ENCODE measurements around the gene CDH1. TPM values are rescaled to one million over a fixed set of nuclear protein-coding genes. Genes with fewer than 3 reads are reported as not detected.

The CDH1 gene
- total RNA-seq, 1 donor from 2014 or later, result 219 TPM

DNA sequence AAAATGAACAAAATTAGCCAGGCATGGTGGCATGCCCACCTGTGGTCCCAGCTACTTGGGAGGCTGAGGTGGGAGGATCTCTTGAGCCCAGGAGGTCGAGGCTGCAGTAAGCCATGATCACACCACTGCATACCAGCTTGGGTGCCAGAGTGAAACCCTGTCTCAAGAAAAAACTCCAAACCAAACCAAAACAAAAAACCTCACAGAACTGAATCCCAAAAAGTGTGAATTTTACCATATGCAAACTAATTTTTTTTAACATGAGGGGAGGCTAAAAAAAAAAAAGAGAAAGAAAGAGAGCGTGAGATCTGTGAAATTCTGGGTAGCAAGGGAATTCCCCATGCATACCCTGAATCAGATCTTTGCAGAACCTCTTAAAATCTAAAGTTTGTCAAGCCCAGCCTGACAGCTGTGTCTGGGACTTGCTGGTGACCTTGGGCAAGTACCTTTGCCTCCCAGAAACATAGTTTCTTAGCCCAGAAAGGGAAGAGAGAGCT lies 17.1 kb upstream of the CDH1 start:
- no peak for TF ChIP-seq CTCF (IDR thresholded peaks at IDR 0.05; ENCODE audit: unreplicated experiment)
- Mint-ChIP-seq H3K4me1 (no peaks in the 10 kb centered on the region), H3K4me3 (no peak overlapping the region), H3K27me3 (ENCODE audit: low read depth) (no peaks in the 10 kb centered on the region), H3K9me3 (no peaks in the 10 kb centered on the region), H3K36me3 (peaks cover 2% of the 10 kb centered on the region), H3K27ac (no peak overlapping the region)
- DNase-seq (ENCODE audit: low spot score in 2 of 2, unreplicated experiment in 2 of 2), result no peak

DNA sequence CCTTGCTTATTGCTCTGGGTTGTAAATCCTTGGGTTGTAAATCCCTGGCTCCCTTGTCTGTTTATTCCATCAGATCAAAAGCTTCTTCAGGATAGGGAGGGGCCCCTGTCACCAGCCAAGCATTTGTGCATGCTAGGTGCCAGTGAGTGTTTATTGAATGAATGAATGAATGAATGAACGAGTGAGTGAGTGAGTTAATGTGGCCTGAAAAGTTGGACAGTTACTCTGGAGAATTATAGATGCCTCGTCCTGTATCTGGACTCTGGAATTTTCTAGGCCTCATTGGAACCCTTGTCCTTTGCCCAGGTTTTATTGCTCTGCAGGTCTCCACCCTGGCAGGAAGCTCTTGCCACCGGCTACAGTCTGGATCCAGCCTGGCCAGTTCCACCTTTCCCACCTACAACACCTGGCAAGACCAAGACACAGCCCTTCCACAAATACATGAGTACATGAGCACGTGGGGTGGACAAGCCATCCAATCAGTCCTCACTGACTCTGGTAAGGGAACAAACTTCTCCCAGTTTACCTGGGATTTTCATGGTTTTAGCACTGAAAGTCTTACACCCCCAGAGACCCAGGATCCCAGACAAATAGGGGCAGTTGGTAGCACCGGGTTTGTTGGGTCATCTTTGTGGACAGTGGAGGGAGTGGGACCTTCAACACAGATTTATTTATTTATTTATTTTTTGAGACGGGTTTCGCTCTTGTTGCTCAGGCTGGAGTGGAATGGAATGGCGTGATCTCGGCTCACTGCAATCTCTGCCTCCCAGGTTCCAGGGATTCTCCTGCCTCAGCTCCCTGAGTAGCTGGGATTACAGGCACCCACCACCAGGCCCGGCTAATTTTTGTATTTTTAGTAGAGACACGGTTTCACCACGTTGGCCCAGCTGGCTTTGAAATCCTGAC lies 14.7 kb upstream of the CDH1 start:
- H3K4me3 Mint-ChIP-seq, result no peak overlapping the region
- DNase-seq (ENCODE audit: low spot score in 2 of 2, unreplicated experiment in 2 of 2), result no peak
- no peaks in the 10 kb centered on the region for H3K9me3 Mint-ChIP-seq
- no peaks in the 10 kb centered on the region for H3K4me1 Mint-ChIP-seq
- H3K36me3 Mint-ChIP-seq, result peaks cover 4% of the 10 kb centered on the region
- H3K27ac Mint-ChIP-seq, result no peak overlapping the region
- TF ChIP-seq CTCF (IDR thresholded peaks at IDR 0.05; ENCODE audit: unreplicated experiment), result no peak
- no peaks in the 10 kb centered on the region for H3K27me3 Mint-ChIP-seq (ENCODE audit: low read depth)

DNA sequence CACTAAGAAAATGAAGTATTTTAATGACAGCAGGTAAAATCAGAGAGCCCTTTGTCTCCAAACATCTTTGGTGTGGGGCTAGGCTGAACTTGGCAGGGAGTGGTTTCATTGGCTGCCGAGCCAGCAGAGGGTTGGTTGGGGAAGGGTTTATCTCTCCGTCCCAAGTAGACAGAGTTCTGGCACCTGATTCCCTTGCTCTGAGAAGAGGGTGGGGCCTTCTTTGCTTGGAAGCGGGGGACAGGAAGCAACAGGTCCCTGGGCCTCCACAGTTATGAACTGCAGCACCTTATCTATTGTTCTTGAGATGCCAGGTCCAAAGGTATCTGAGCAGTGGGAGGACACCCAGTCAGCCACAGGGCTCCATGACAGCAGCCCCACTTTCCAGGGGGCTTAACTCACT lies 12.3 kb upstream of the CDH1 start:
- no peak for DNase-seq (ENCODE audit: low spot score in 2 of 2, unreplicated experiment in 2 of 2)
- Mint-ChIP-seq H3K27me3 (ENCODE audit: low read depth) (no peaks in the 10 kb centered on the region), H3K9me3 (no peaks in the 10 kb centered on the region), H3K4me1 (no peaks in the 10 kb centered on the region), H3K27ac (no peak overlapping the region), H3K4me3 (no peak overlapping the region), H3K36me3 (peaks cover 4% of the 10 kb centered on the region)
- TF ChIP-seq CTCF (IDR thresholded peaks at IDR 0.05; ENCODE audit: unreplicated experiment), result no peak

DNA sequence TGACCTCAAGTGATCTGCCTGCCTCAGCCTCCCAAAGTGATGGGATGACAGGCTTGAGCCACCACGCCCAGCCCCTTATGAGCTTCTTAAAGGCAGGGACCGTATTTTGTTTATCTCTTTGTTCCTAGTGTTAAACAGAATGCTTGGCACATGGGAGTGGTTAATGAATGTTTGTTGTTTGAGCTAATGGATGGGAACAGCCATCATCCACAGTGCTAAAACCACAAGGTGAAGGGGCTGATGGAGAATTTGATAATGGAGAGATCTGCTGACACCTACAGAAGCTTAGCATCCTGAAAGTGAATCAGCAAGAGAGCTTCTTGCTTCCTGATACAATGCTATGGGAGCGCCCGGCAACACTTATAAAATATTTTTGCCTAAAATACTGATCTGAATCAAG lies 8.6 kb upstream of the CDH1 start:
- H3K4me3 Mint-ChIP-seq, result no peak overlapping the region
- no peak for DNase-seq (ENCODE audit: low spot score in 2 of 2, unreplicated experiment in 2 of 2)
- peaks cover 14% of the 10 kb centered on the region for H3K4me1 Mint-ChIP-seq
- no peak overlapping the region for H3K27ac Mint-ChIP-seq
- TF ChIP-seq CTCF (IDR thresholded peaks at IDR 0.05; ENCODE audit: unreplicated experiment), result no peak
- peaks cover 4% of the 10 kb centered on the region for H3K36me3 Mint-ChIP-seq
- H3K27me3 Mint-ChIP-seq (ENCODE audit: low read depth), result no peaks in the 10 kb centered on the region
- H3K9me3 Mint-ChIP-seq, result no peaks in the 10 kb centered on the region

DNA sequence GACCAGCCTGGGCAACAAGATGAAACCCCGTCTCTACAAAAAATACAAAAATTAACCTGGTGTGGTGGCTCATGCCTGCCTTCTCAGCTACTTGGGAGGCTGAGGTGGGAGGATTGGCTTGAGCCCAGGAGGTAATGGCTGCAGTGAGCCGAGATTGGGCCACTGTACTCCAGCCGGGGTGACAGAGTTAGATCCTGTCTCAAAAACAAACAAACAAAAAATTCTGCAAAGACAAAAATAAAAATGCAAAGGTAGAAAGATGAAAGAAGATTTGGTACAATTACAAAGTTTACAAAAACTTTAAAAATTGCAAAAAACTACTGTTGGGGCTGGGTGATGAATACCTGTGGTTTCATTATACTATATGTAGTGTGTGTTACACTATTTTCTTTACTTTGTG lies 5.5 kb upstream of the CDH1 start:
- TF ChIP-seq CTCF (IDR thresholded peaks at IDR 0.05; ENCODE audit: unreplicated experiment), result no peak
- Mint-ChIP-seq H3K27me3 (ENCODE audit: low read depth) (peaks cover 10% of the 10 kb centered on the region), H3K36me3 (peaks cover 4% of the 10 kb centered on the region), H3K27ac (peak overlapping the region; percentile 90), H3K9me3 (no peaks in the 10 kb centered on the region), H3K4me3 (no peak overlapping the region), H3K4me1 (peaks cover 17% of the 10 kb centered on the region)
- no peak for DNase-seq (ENCODE audit: low spot score in 2 of 2, unreplicated experiment in 2 of 2)
